Transverse colon (tissue), 4 donors: ENCODE data around the gene CLOCK. TPM values are rescaled to one million over a fixed set of nuclear protein-coding genes. Genes with fewer than 3 reads are reported as not detected.

Experiments used
- DNase-seq: peaks from one replicate; pipeline ENCODE4 v3.0.0-alpha.2; 2019
- H3K27ac ChIP-seq, 4 donors: fragments of 200-600 bp; sonication (generic); 2 replicates each; pipeline ENCODE4 v1.5.1; 2016 to 2018; ENCODE audit warnings: inconsistent platforms in 4 of 4
- H3K27me3 ChIP-seq: fragments of 200-600 bp; sonication (generic); 2 replicates; pipeline ENCODE4 v1.5.1; 2017; ENCODE audit warnings: inconsistent platforms
- H3K36me3 ChIP-seq, 4 donors: fragments of 200-600 bp; sonication (generic); 2 replicates each; pipeline ENCODE4 v1.5.1; 2017 to 2019; ENCODE audit warnings: inconsistent platforms in 4 of 4
- H3K4me1 ChIP-seq, 4 donors: fragments of 200-600 bp; sonication (generic); 2 replicates each; pipeline ENCODE4 v1.5.1; 2017 to 2020; ENCODE audit warnings: inconsistent platforms in 4 of 4
- H3K4me3 ChIP-seq, 4 donors: fragments of 200-600 bp; sonication (generic); 1 replicate in 1 of 4; 2 replicates in 3 of 4; pipeline versions ENCODE4 v1.5.1 to v1.6.1; 2017 to 2019; ENCODE audit warnings: inconsistent platforms in 4 of 4
- H3K9me3 ChIP-seq, 2 donors: fragments of 200-600 bp; sonication (generic); 2 replicates each; pipeline ENCODE4 v1.5.1; 2017 to 2019; ENCODE audit warnings: inconsistent platforms in 2 of 2
- CTCF ChIP-seq, 5 experiments: fragments of 200-600 bp in 3 of 5; fragments of 450-650 bp in 2 of 5; sonication (generic) in 3 of 5; IDR thresholded peaks; 1 replicate in 2 of 5; 2 replicates in 3 of 5; pipeline ENCODE4 v1.5.1; 2016 to 2017; ENCODE audit warnings: antibody characterized with exemption in 5 of 5, inconsistent platforms in 3 of 5, mild to moderate bottlenecking in 2 of 5, moderate library complexity in 1 of 5
- EP300 ChIP-seq: sonication (generic); formaldehyde crosslinking; IDR thresholded peaks from one replicate; pipeline ENCODE4 v1.6.1; 2017; ENCODE audit warnings: antibody characterized with exemption, low read depth
- POLR2A ChIP-seq: fragments of 450-650 bp; IDR thresholded peaks from one replicate; pipeline ENCODE4 v1.6.1; 2016; ENCODE audit warnings: antibody characterized with exemption, mild to moderate bottlenecking, moderate library complexity
- POLR2AphosphoS5 ChIP-seq, 3 donors: sonication (generic); formaldehyde crosslinking; IDR thresholded peaks; one replicate each; pipeline ENCODE4 v1.6.1; 2016; ENCODE audit warnings: antibody characterized with exemption in 3 of 3
- WGBS, 2 donors: methylation state at CpG; one replicate each; pipeline ENCODE4 v1.1.5; 2018; ENCODE audit warnings: low coverage in 1 of 2; 5-methylcytosine and 5-hydroxymethylcytosine counted together
- in situ Hi-C, 4 donors: fragments of 200-750 bp; cut with MboI; loops; one replicate each; pipeline versions ENCODE4 v1.15.0 to v1.15.1; 2017; ENCODE audit warnings: low sequenced_read_pairs in 3 of 4, low pct_ligation_motif_present in 1 of 4, low pct_unique_long_range_greater_than_20kb in 1 of 4
- intact Hi-C: fragments of 100-400 bp; cut with DNase I; formaldehyde crosslinking; loops from one replicate; pipeline ENCODE4 v1.15.1; 2023; ENCODE audit warnings: low total_unique reads
- total RNA-seq, 4 donors: library from RNA; depleted of rRNA; stranded (reverse); fragments of >200 nt; gene quantifications; one replicate each; pipeline ENCODE4 v1.1.0, GENCODE V29; 2016

CLOCK gene
- total RNA-seq, 4 donors from 2014 or later, result 6.7 to 19.7 (median 16.9) TPM

- DNase-seq, result no peak
- in situ Hi-C loops (no loop called here), intact Hi-C loops (no loop called here)
- H3K36me3 ChIP-seq, result no peaks in the 10 kb centered on the region
- H3K27me3 ChIP-seq, result no peaks in the 10 kb centered on the region
- 70 to 83% methylated on average over 1 of the region's 1 CpG for WGBS, 2 donors
- no peak overlapping the region for H3K4me3 ChIP-seq
- peaks cover 13% of the 10 kb centered on the region in 2 donors for H3K9me3 ChIP-seq
- no peaks in the 10 kb centered on the region for H3K4me1 ChIP-seq
- H3K27ac ChIP-seq, result no peak overlapping the region
- TF ChIP-seq POLR2A (no peak), POLR2AphosphoS5 (IDR thresholded peaks at IDR 0.05) (no peak), CTCF (IDR thresholded peaks at IDR 0.05) (no peak), EP300 (no peak)
These were observed 28.8 kb upstream of the CLOCK start for GRCh38 chr4:55575513-55575912.

GRCh38 chr4:55574252-55574651 is 27.5 kb upstream of the CLOCK start:
- Histone ChIP-seq H3K9me3 (peaks cover 13% of the 10 kb centered on the region in 2 donors), H3K27me3 (no peaks in the 10 kb centered on the region), H3K36me3 (no peaks in the 10 kb centered on the region), H3K4me3 (no peak overlapping the region), H3K27ac (no peak overlapping the region), H3K4me1 (no peaks in the 10 kb centered on the region)
- DNase-seq, result no peak
- in situ Hi-C loops, result no loop called here
- 58% methylated on average over 1 of the region's 1 CpG; no CpG with 5 or more reads in 1 of the 2 donors for WGBS, 2 donors
- TF ChIP-seq EP300 (no peak), POLR2AphosphoS5 (IDR thresholded peaks at IDR 0.05) (no peak), POLR2A (no peak)
- intact Hi-C loops, result no loop called here

- no peak for DNase-seq
- in situ Hi-C loops, result no loop called here
These were observed 25.1 kb upstream of the CLOCK start for GRCh38 chr4:55571806-55572205.

GRCh38 chr4:55568905-55569504 is 22.3 kb upstream of the CLOCK start:
- no peak overlapping the region for H3K4me3 ChIP-seq
- H3K36me3 ChIP-seq, result no peaks in the 10 kb centered on the region
- no peaks in the 10 kb centered on the region for H3K9me3 ChIP-seq
- H3K27ac ChIP-seq, result no peak overlapping the region
- H3K27me3 ChIP-seq, result no peaks in the 10 kb centered on the region
- H3K4me1 ChIP-seq, result no peaks in the 10 kb centered on the region
- in situ Hi-C loops (no loop called here), intact Hi-C loops (no loop called here)
- no peak for DNase-seq
- WGBS, 2 donors, result 54 to 59% methylated on average over 1 of the region's 1 CpG
- TF ChIP-seq POLR2A (no peak), EP300 (no peak), POLR2AphosphoS5 (IDR thresholded peaks at IDR 0.05) (no peak), CTCF (IDR thresholded peaks at IDR 0.05) (no peak)

More at GRCh38 chr4:55571806-55572205, 25.1 kb upstream of the CLOCK start:
- TF ChIP-seq CTCF (IDR thresholded peaks at IDR 0.05), result no peak
- no peak for TF ChIP-seq POLR2A
- no peak for TF ChIP-seq EP300
- TF ChIP-seq POLR2AphosphoS5 (IDR thresholded peaks at IDR 0.05), result no peak
- Histone ChIP-seq H3K36me3 (no peaks in the 10 kb centered on the region), H3K4me3 (no peak overlapping the region), H3K27me3 (no peaks in the 10 kb centered on the region), H3K27ac (no peak overlapping the region), H3K9me3 (peaks cover 13% of the 10 kb centered on the region in 2 donors), H3K4me1 (no peaks in the 10 kb centered on the region)
- intact Hi-C loops, result no loop called here
- WGBS, 2 donors, result 84 to 91% methylated on average over 3 of the region's 3 CpGs

- WGBS, 2 donors, result 75 to 93% methylated on average over 1 of the region's 1 CpG
- in situ Hi-C loops, result no loop called here
- intact Hi-C loops, result no loop called here
These were observed 15.2 kb upstream of the CLOCK start for GRCh38 chr4:55561889-55562288.

More at GRCh38 chr4:55561889-55562288, 15.2 kb upstream of the CLOCK start:
- no peak overlapping the region for H3K4me3 ChIP-seq
- H3K36me3 ChIP-seq, result no peaks in the 10 kb centered on the region
- no peaks in the 10 kb centered on the region for H3K4me1 ChIP-seq
- no peaks in the 10 kb centered on the region for H3K9me3 ChIP-seq
- DNase-seq, result no peak
- H3K27me3 ChIP-seq, result no peaks in the 10 kb centered on the region
- TF ChIP-seq POLR2A, result no peak
- no peak for TF ChIP-seq CTCF (IDR thresholded peaks at IDR 0.05)
- no peak for TF ChIP-seq POLR2AphosphoS5 (IDR thresholded peaks at IDR 0.05)
- TF ChIP-seq EP300, result no peak
- no peak overlapping the region for H3K27ac ChIP-seq
